ENCODE results near the gene IL17A. TPM values are rescaled to one million over a fixed set of nuclear protein-coding genes. Genes with fewer than 3 reads are reported as not detected.
"Not testable (repeated sequence)": the region's sequence is repeated elsewhere in the genome, so short reads cannot be mapped to it uniquely, and the experiment has no call there.

The IL17A gene
- total and polyA plus RNA-seq, 2 donors (not counting 3 experiments of a cell fraction or from before 2014, with no cell fraction given): not detected

GRCh38 chr6:52167267-52167666 lies 18.9 kb upstream of the IL17A start:
- no peak overlapping the region for H3K27ac ChIP-seq (ENCODE audit: insufficient read depth, low read depth, low read length)
- H3K9me3 ChIP-seq (replicated peaks; ENCODE audit: control insufficient read depth, insufficient read depth, low read length): no peaks in the 10 kb centered on the region
- H3K4me1 ChIP-seq (ENCODE audit: control insufficient read depth, extremely low read depth, insufficient read depth, low read length): no peaks in the 10 kb centered on the region
- peaks cover 2 to 7% of the 10 kb centered on the region in 2 experiments for H3K27me3 ChIP-seq (ENCODE audit: control insufficient read depth in 2 of 2, insufficient read depth in 2 of 2, low read length in 2 of 2)
- FAIRE-seq (no peak), DNase-seq (ENCODE audit: low read depth, low spot score) (no peak)
- no peak overlapping the region for H3K4me3 ChIP-seq (replicated peaks in 1 of 3; ENCODE audit: insufficient read depth in 1 of 3, low read depth in 1 of 3, low read length in 3 of 3)
- intact Hi-C loops (cut with micrococcal nuclease): no loop called here
- H3K9me1 ChIP-seq (replicated peaks; ENCODE audit: control insufficient read depth, extremely low read depth, insufficient read depth, low read length): no peaks in the 10 kb centered on the region
- dilution Hi-C loops (cut with MboI; ENCODE audit: extremely low pct_ligation_motif_present, low sequenced_read_pairs): no loop called here
- no peaks in the 10 kb centered on the region for H4K20me1 ChIP-seq (replicated peaks; ENCODE audit: control insufficient read depth, extremely low read depth, insufficient read depth, low read length)
- no TSS peak for BruUV-seq (replicated peaks)
- ChIA-PET POLR2A (no interaction called here), CTCF (no interaction called here)
- no peak overlapping the region for H3K4me2 ChIP-seq (ENCODE audit: insufficient read depth, low read length)
- no peak overlapping the region for H3K9ac ChIP-seq (replicated peaks; ENCODE audit: extremely low read depth, insufficient read depth, low read length)
- H2AFZ ChIP-seq (ENCODE audit: low read depth, low read length): no peak overlapping the region
- no peak for TF ChIP-seq POLR2AphosphoS5 (IDR thresholded peaks at IDR 0.05; ENCODE audit: insufficient read depth, low read depth, low read length)
- no peaks in the 10 kb centered on the region for H3K36me3 ChIP-seq (ENCODE audit: control insufficient read depth in 2 of 2, extremely low read depth in 1 of 2, insufficient read depth in 2 of 2, low read length in 2 of 2)
- no peaks in the 10 kb centered on the region for H3K79me2 ChIP-seq (ENCODE audit: control insufficient read depth, insufficient read depth, low read length)

- dilution Hi-C loops (cut with MboI; ENCODE audit: extremely low pct_ligation_motif_present, low sequenced_read_pairs); FAIRE-seq; intact Hi-C loops (cut with micrococcal nuclease): not testable (repeated sequence)
Observed at GRCh38 chr6:52168351-52168750, 17.8 kb upstream of the IL17A start.

More at GRCh38 chr6:52168351-52168750, 17.8 kb upstream of the IL17A start:
- H3K4me1 ChIP-seq (ENCODE audit: control insufficient read depth, extremely low read depth, insufficient read depth, low read length); H3K9me1 ChIP-seq (replicated peaks; ENCODE audit: control insufficient read depth, extremely low read depth, insufficient read depth, low read length); H3K9ac ChIP-seq (replicated peaks; ENCODE audit: extremely low read depth, insufficient read depth, low read length); H3K36me3 ChIP-seq (ENCODE audit: control insufficient read depth in 2 of 2, extremely low read depth in 1 of 2, insufficient read depth in 2 of 2, low read length in 2 of 2); H3K4me3 ChIP-seq (replicated peaks in 1 of 3; ENCODE audit: insufficient read depth in 1 of 3, low read depth in 1 of 3, low read length in 3 of 3); BruUV-seq (replicated peaks); H3K27me3 ChIP-seq (ENCODE audit: control insufficient read depth in 2 of 2, insufficient read depth in 2 of 2, low read length in 2 of 2); H3K79me2 ChIP-seq (ENCODE audit: control insufficient read depth, insufficient read depth, low read length); H3K9me3 ChIP-seq (replicated peaks; ENCODE audit: control insufficient read depth, insufficient read depth, low read length); CTCF ChIA-PET; DNase-seq (ENCODE audit: low read depth, low spot score); H3K4me2 ChIP-seq (ENCODE audit: insufficient read depth, low read length); H2AFZ ChIP-seq (ENCODE audit: low read depth, low read length); H3K27ac ChIP-seq (ENCODE audit: insufficient read depth, low read depth, low read length); H4K20me1 ChIP-seq (replicated peaks; ENCODE audit: control insufficient read depth, extremely low read depth, insufficient read depth, low read length); POLR2A ChIA-PET: not testable (repeated sequence)

All from endothelial cell of umbilical vein (primary cell).